Osteoblast (primary cell): Measurements from ENCODE around the gene SAMM50. TPM values are rescaled to one million over a fixed set of nuclear protein-coding genes. Genes with fewer than 3 reads are reported as not detected.

ENCODE experiments used
- DNase-seq: peaks from one replicate; pipeline ENCODE4 v3.0.0; 2011; ENCODE audit warnings: low spot score, mixed read lengths; ENCODE audit not compliant: insufficient read length; ENCODE audit errors: missing footprints
- H2AFZ ChIP-seq: 2 replicates; pipeline ENCODE4 v1.6.0; 2011; ENCODE audit warnings: mild to moderate bottlenecking, low read length
- H3K27ac ChIP-seq: 2 replicates; pipeline ENCODE4 v1.5.1; 2011; ENCODE audit warnings: mild to moderate bottlenecking, low read depth, low read length, moderate library complexity
- H3K27me3 ChIP-seq: 2 replicates; pipeline ENCODE4 v1.6.0; 2012; ENCODE audit warnings: mild to moderate bottlenecking, control low read depth, inconsistent platforms, low read length, moderate library complexity; ENCODE audit not compliant: insufficient read depth
- H3K36me3 ChIP-seq: 2 replicates; pipeline ENCODE4 v1.5.1; 2011; ENCODE audit warnings: mild to moderate bottlenecking, low read length, control low read depth, moderate library complexity; ENCODE audit not compliant: insufficient read depth
- H3K4me1 ChIP-seq: 2 replicates; pipeline ENCODE4 v1.5.1; 2011; ENCODE audit warnings: mild to moderate bottlenecking, low read length, control low read depth, moderate library complexity; ENCODE audit not compliant: insufficient read depth
- H3K4me2 ChIP-seq: 2 replicates; pipeline ENCODE4 v1.6.0; 2011; ENCODE audit warnings: mild to moderate bottlenecking, low read length; ENCODE audit not compliant: insufficient read depth
- H3K4me3 ChIP-seq: fragments of 200-600 bp; sonication (generic); 3 replicates; pipeline ENCODE4 v1.5.1; 2012; ENCODE audit warnings: mild to moderate bottlenecking, low read length, inconsistent platforms; ENCODE audit not compliant: insufficient read depth
- H3K79me2 ChIP-seq: 2 replicates; pipeline ENCODE4 v1.6.0; 2012; ENCODE audit warnings: mild to moderate bottlenecking, low read length, control low read depth, inconsistent platforms; ENCODE audit not compliant: insufficient read depth
- H3K9me3 ChIP-seq: 2 replicates; pipeline ENCODE4 v1.5.1; 2011; ENCODE audit warnings: low read depth, low read length, control low read depth
- H4K20me1 ChIP-seq: 2 replicates; pipeline ENCODE4 v1.6.0; 2012; ENCODE audit warnings: mild to moderate bottlenecking, low read length, control low read depth; ENCODE audit not compliant: insufficient read depth
- CTCF ChIP-seq: IDR thresholded peaks from 2 replicates; pipeline ENCODE4 v1.5.1; 2011; ENCODE audit warnings: mild to moderate bottlenecking, low read depth, low read length, moderate library complexity; ENCODE audit errors: extremely low read depth
- total RNA-seq: library from RNA; depleted of rRNA; stranded (reverse); fragments of >200 nt; gene quantifications from 2 replicates; pipeline ENCODE4 v1.2.3, GENCODE V29; 2012

The SAMM50 gene
- total RNA-seq, 1 donor, result 36.6 TPM

- Histone ChIP-seq H3K4me1 (no peaks in the 10 kb centered on the region), H2AFZ (no peak overlapping the region), H3K4me3 (no peak overlapping the region), H4K20me1 (no peaks in the 10 kb centered on the region), H3K36me3 (peaks cover 12% of the 10 kb centered on the region), H3K79me2 (no peaks in the 10 kb centered on the region), H3K27ac (no peak overlapping the region), H3K9me3 (no peaks in the 10 kb centered on the region), H3K4me2 (no peak overlapping the region), H3K27me3 (no peaks in the 10 kb centered on the region)
- no peak for TF ChIP-seq CTCF
- no peak for DNase-seq
Observed at GRCh38 chr22:44002324-44002723, 47.1 kb downstream of the SAMM50 start.

GRCh38 chr22:44002997-44003396 lies 47.8 kb downstream of the SAMM50 start:
- no peak for TF ChIP-seq CTCF
- H3K27ac ChIP-seq, result no peak overlapping the region

GRCh38 chr22:44003405-44004103 lies 48.3 kb downstream of the SAMM50 start:
- Histone ChIP-seq H3K4me1 (no peaks in the 10 kb centered on the region), H3K4me3 (no peak overlapping the region), H2AFZ (no peak overlapping the region), H3K9me3 (no peaks in the 10 kb centered on the region), H3K36me3 (peaks cover 5% of the 10 kb centered on the region), H3K4me2 (no peak overlapping the region), H3K79me2 (no peaks in the 10 kb centered on the region), H3K27me3 (no peaks in the 10 kb centered on the region), H3K27ac (no peak overlapping the region), H4K20me1 (no peaks in the 10 kb centered on the region)
- no peak for DNase-seq
- peak; percentile 18 for TF ChIP-seq CTCF

More at GRCh38 chr22:44002997-44003396, 47.8 kb downstream of the SAMM50 start:
- H3K4me1 ChIP-seq, result no peaks in the 10 kb centered on the region
- H3K4me2 ChIP-seq, result no peak overlapping the region
- H3K36me3 ChIP-seq, result peaks cover 11% of the 10 kb centered on the region
- no peak for DNase-seq
- H3K4me3 ChIP-seq, result no peak overlapping the region
- no peaks in the 10 kb centered on the region for H3K9me3 ChIP-seq
- H4K20me1 ChIP-seq, result no peaks in the 10 kb centered on the region
- H3K27me3 ChIP-seq, result no peaks in the 10 kb centered on the region
- H2AFZ ChIP-seq, result no peak overlapping the region
- H3K79me2 ChIP-seq, result no peaks in the 10 kb centered on the region

- no peaks in the 10 kb centered on the region for H4K20me1 ChIP-seq
- H3K79me2 ChIP-seq, result no peaks in the 10 kb centered on the region
- H3K27ac ChIP-seq, result no peak overlapping the region
- no peak for DNase-seq
- no peak overlapping the region for H3K4me2 ChIP-seq
- H3K4me3 ChIP-seq, result no peak overlapping the region
- H3K27me3 ChIP-seq, result no peaks in the 10 kb centered on the region
- H3K9me3 ChIP-seq, result no peaks in the 10 kb centered on the region
- H3K36me3 ChIP-seq, result no peaks in the 10 kb centered on the region
- H3K4me1 ChIP-seq, result no peaks in the 10 kb centered on the region
- H2AFZ ChIP-seq, result no peak overlapping the region
- TF ChIP-seq CTCF, result no peak
Observed at GRCh38 chr22:44004104-44004460, 48.8 kb downstream of the SAMM50 start.
